K562 (cell line): ENCODE results near the gene CSNK1D. TPM values are rescaled to one million over a fixed set of nuclear protein-coding genes. Genes with fewer than 3 reads are reported as not detected.

Experiments
- ATAC-seq: fragments of 200-7000 bp; cut with Tn5 transposase; 3 replicates; pipeline ENCODE4 v1.9.1; 2020; ENCODE audit warnings: moderate library complexity
- BruUV-seq: library from RNA; stranded (reverse); fragments of 400-500 nt; replicated peaks from 2 replicates; lab custom pipeline; 2021; lab: Mats Ljungman, UMichigan
- CTCF ChIA-PET: fragments of 300-600 bp; formaldehyde crosslinking; extraction: SDS; loops from one replicate; lab custom pipeline; 2021; ENCODE audit warnings: low intra/inter-chr PET ratio; lab: Yijun Ruan, JAX
- POLR2A ChIA-PET: fragments of 300-600, 350-650 bp; sonication (Branson Sonifier 250); formaldehyde crosslinking; extraction: SDS; loops from one replicate; lab custom pipeline; 2021; ENCODE audit warnings: antibody characterized with exemption, inconsistent platforms; lab: Yijun Ruan, JAX
- DNase-seq, 4 experiments: peaks; one replicate each; pipeline versions ENCODE4 v3.0.0 to v3.0.0-alpha.2; 2011 to 2018; ENCODE audit warnings: low spot score in 3 of 4, mixed read lengths in 3 of 4; ENCODE audit errors: extremely low read depth in 1 of 4
- FAIRE-seq: peaks from 2 replicates; lab custom pipeline; 2011; peaks lifted over from hg19 to GRCh38; lab: Jason Lieb, UNC
- H2AFZ ChIP-seq: 2 replicates; pipeline ENCODE4 v1.6.0; 2011; ENCODE audit warnings: low read depth, low read length, control low read depth, inconsistent platforms
- H3K27ac ChIP-seq: fragments of 200-600 bp; 3 replicates; pipeline ENCODE4 v1.8.0; 2011; ENCODE audit warnings: low read depth, mild to moderate bottlenecking, control low read depth, inconsistent platforms, low read length, moderate library complexity, mixed read lengths; ENCODE audit errors: extremely low read depth
- H3K27me3 ChIP-seq, 2 experiments: fragments of 300-600 bp in 1 of 2; 2 replicates in 1 of 2; 3 replicates in 1 of 2; pipeline versions ENCODE4 v1.6.0 to v1.8.0; 2011; ENCODE audit warnings: inconsistent platforms in 2 of 2, low read length in 2 of 2, mild to moderate bottlenecking in 1 of 2, mixed read lengths in 1 of 2, moderate library complexity in 1 of 2; ENCODE audit not compliant: control insufficient read depth in 2 of 2, insufficient read depth in 2 of 2
- H3K36me3 ChIP-seq: fragments of 300-600 bp; 3 replicates; pipeline ENCODE4 v1.8.0; 2011; ENCODE audit warnings: mild to moderate bottlenecking, low read length, inconsistent platforms; ENCODE audit not compliant: control insufficient read depth, insufficient read depth
- H3K4me1 ChIP-seq, 2 experiments: fragments of 200-600 bp in 1 of 2; replicated peaks in 1 of 2; 2 replicates in 1 of 2; 3 replicates in 1 of 2; pipeline versions ENCODE4 v1.5.1 to v1.8.0; 2011; ENCODE audit warnings: inconsistent platforms in 2 of 2, low read length in 2 of 2, mild to moderate bottlenecking in 1 of 2, mixed read lengths in 1 of 2, moderate library complexity in 1 of 2; ENCODE audit not compliant: control insufficient read depth in 2 of 2, insufficient read depth in 2 of 2
- H3K4me2 ChIP-seq: 2 replicates; pipeline ENCODE4 v1.6.1; 2011; ENCODE audit warnings: low read length, control low read depth, inconsistent platforms, mixed read lengths; ENCODE audit not compliant: insufficient read depth
- H3K4me3 ChIP-seq: fragments of 200-600 bp; sonication (generic), shearing (Covaris generic); 2 replicates; pipeline ENCODE4 v1.5.1; 2016; ENCODE audit warnings: control low read depth, inconsistent platforms
- H3K79me2 ChIP-seq: fragments of 200-600 bp; 3 replicates; pipeline ENCODE4 v1.8.0; 2011; ENCODE audit warnings: low read length, inconsistent platforms; ENCODE audit not compliant: control insufficient read depth, insufficient read depth
- H3K9ac ChIP-seq, 2 experiments: 2 replicates each; pipeline versions ENCODE4 v1.6.0 to v1.6.1; 2011; ENCODE audit warnings: low read depth in 2 of 2, low read length in 2 of 2, control low read depth in 1 of 2, inconsistent platforms in 1 of 2, mild to moderate bottlenecking in 1 of 2, mixed read lengths in 1 of 2; ENCODE audit not compliant: insufficient read depth in 1 of 2
- H3K9me1 ChIP-seq: one replicate; pipeline ENCODE4 v1.6.0; 2011; ENCODE audit warnings: inconsistent platforms, mild to moderate bottlenecking, low read length, moderate library complexity; ENCODE audit not compliant: control insufficient read depth, insufficient read depth
- H3K9me3 ChIP-seq: replicated peaks from 2 replicates; pipeline ENCODE4 v1.5.1; 2011; ENCODE audit warnings: low read depth, low read length, inconsistent platforms; ENCODE audit not compliant: control insufficient read depth, insufficient read depth
- H4K20me1 ChIP-seq: replicated peaks from 2 replicates; pipeline ENCODE4 v1.6.1; 2011; ENCODE audit warnings: low read length, inconsistent platforms, mixed read lengths; ENCODE audit not compliant: control insufficient read depth, insufficient read depth
- CREM ChIP-seq: IDR thresholded peaks from 2 replicates; pipeline ENCODE4 v1.6.1; 2014; ENCODE audit warnings: antibody characterized with exemption, low read depth
- FIP1L1 ChIP-seq: fragments of 200-400 bp; formaldehyde crosslinking; IDR thresholded peaks from 2 replicates; pipeline ENCODE4 v1.6.1; 2018; ENCODE audit warnings: mild to moderate bottlenecking, low read depth, low read length; ENCODE audit not compliant: poor library complexity, severe bottlenecking
- MYBL2 ChIP-seq, 2 experiments: fragments of 450-650 bp in 1 of 2; sonication (generic) in 1 of 2; formaldehyde crosslinking in 1 of 2; IDR thresholded peaks; 2 replicates each; pipeline versions ENCODE4 v1.6.1 to v1.8.1; 2017 to 2022; ENCODE audit warnings: borderline replicate concordance in 1 of 2, inconsistent platforms in 1 of 2, low read depth in 1 of 2, mild to moderate bottlenecking in 1 of 2, missing genetic modification reagents in 1 of 2, moderate library complexity in 1 of 2
- PREB ChIP-seq: sonication (generic); formaldehyde crosslinking; IDR thresholded peaks from 2 replicates; pipeline ENCODE4 v1.8.1; 2023; ENCODE audit warnings: mild to moderate bottlenecking, missing genetic modification reagents
- PURB ChIP-seq: sonication (generic); formaldehyde crosslinking; IDR thresholded peaks from 2 replicates; pipeline ENCODE4 v1.9.0; 2021; ENCODE audit warnings: low read depth, mild to moderate bottlenecking, missing genetic modification reagents
- ZNF318 ChIP-seq, 2 experiments: fragments of 450-650 bp; IDR thresholded peaks; 2 replicates each; pipeline ENCODE4 v1.6.1; 2016; ENCODE audit warnings: mild to moderate bottlenecking in 2 of 2, borderline replicate concordance in 1 of 2, low read depth in 1 of 2, moderate library complexity in 1 of 2
- WGBS: fragments of 100-300 bp; shearing (Covaris generic); methylation state at CpG from one replicate; pipeline ENCODE4 v1.1.6; 2016; ENCODE audit warnings: low coverage, mixed read lengths; ENCODE audit not compliant: insufficient coverage; ENCODE audit errors: missing lambda C conversion rate; 5-methylcytosine and 5-hydroxymethylcytosine counted together
- in situ Hi-C: fragments of 300-500 bp; cut with MboI; formaldehyde crosslinking; loops from 4 replicates; pipeline ENCODE4 v1.15.0; 2018; ENCODE audit warnings: inconsistent platforms, mixed read lengths
- intact Hi-C: fragments of 100-400 bp; cut with micrococcal nuclease; formaldehyde crosslinking; loops from 2 replicates; pipeline ENCODE4 v1.14.2; 2022
- polyA plus RNA-seq, 8 experiments: library from polyadenylated mRNA; depleted of rRNA in 4 of 8; stranded (reverse) in 5 of 8; unstranded in 3 of 8; fragments of >200 nt; fragmentation: Nextera tagmentation in 2 of 8; fragmentation: Illumina TruSeq in 1 of 8; extraction: Ambion mirVana in 2 of 8; extraction: Trizol in 1 of 8; gene quantifications; 2 replicates each; pipeline versions ENCODE4 v1.2.1 to v1.2.3, GENCODE V29; 2011 to 2014; ENCODE audit warnings: inconsistent platforms in 1 of 8, missing spikeins in 1 of 8
- total RNA-seq, 7 experiments: library from RNA; depleted of rRNA in 6 of 7; stranded (reverse); fragments of >200 nt in 6 of 7; fragmentation: Illumina TruSeq in 2 of 7; extraction: Trizol in 2 of 7; gene quantifications; 2 replicates each; pipeline versions ENCODE4 v1.2.1 to v1.2.3, GENCODE V29; 2011 to 2021; ENCODE audit warnings: low replicate concordance in 1 of 7

The CSNK1D gene
- total and polyA plus RNA-seq, 9 of the 15 experiments (the other 6 are each of a cell fraction or from before 2014, with no cell fraction given): 6.5 to 133 (median 41.3) TPM

GRCh38 chr17:82215972-82216300 is 57.6 kb downstream of the CSNK1D start:
- FAIRE-seq: no peak
- no peaks in the 10 kb centered on the region for H4K20me1 ChIP-seq
- no peak for ATAC-seq
- ChIA-PET POLR2A (interaction anchor here (0.6 kb wide), 1 partner anchor 16 kb away, joined by 3 read pairs; no protein-coding TSS in a partner anchor), CTCF (no interaction called here)
- WGBS: 100% methylated on average over 2 of the region's 12 CpGs
- peaks cover 26% of the 10 kb centered on the region for H3K79me2 ChIP-seq
- no TSS peak for BruUV-seq
- no peak overlapping the region for H3K4me3 ChIP-seq
- TF ChIP-seq ZNF318 (IDR thresholded peaks at IDR 0.05; ENCODE audit: borderline replicate concordance in 1 of 2, low read depth in 1 of 2) (no peak), FIP1L1 (no peak), MYBL2 (IDR thresholded peaks at IDR 0.05; ENCODE audit: low read depth) (no peak), MYBL2 (CRISPR knock-in tag; IDR thresholded peaks at IDR 0.05; ENCODE audit: borderline replicate concordance) (no peak), PURB (CRISPR knock-in tag) (0 out of 2 replicates have a peak, but pooled peaks have one; percentile 35), PREB (CRISPR knock-in tag) (no peak), CREM (no peak)
- no peaks in the 10 kb centered on the region for H3K27me3 ChIP-seq
- H3K9me3 ChIP-seq: no peaks in the 10 kb centered on the region
- H2AFZ ChIP-seq: no peak overlapping the region
- H3K9ac ChIP-seq: peak overlapping the region; percentile 78 to 92; a peak in 3 of 4 replicates
- no peak for DNase-seq
- intact Hi-C loops: no loop called here
- H3K36me3 ChIP-seq: no peaks in the 10 kb centered on the region
- peaks cover 50 to 75% of the 10 kb centered on the region in 2 experiments for H3K4me1 ChIP-seq
- H3K27ac ChIP-seq: peak overlapping the region; percentile 98
- H3K4me2 ChIP-seq: no peak overlapping the region
- in situ Hi-C loops: no loop called here
- no peaks in the 10 kb centered on the region for H3K9me1 ChIP-seq
